Stimulated activated naive B cell treated with anti-CD40 and anti-IgM and Interleukin-4, amounts not matched to agents 10 μg/mL and 1 μg/mL and 100 μg/mL, for 72 hours (primary cell): ENCODE measurements around the gene SEPTIN1.

Experiments
- ATAC-seq, 2 donors: fragments of 150-1000 bp; cut with Tn5 transposase; replicated peaks; 2 replicates each; pipeline ENCODE4 v1.10.0; 2021; ENCODE audit warnings: moderate library complexity in 1 of 2
- DNase-seq: peaks from one replicate; pipeline ENCODE4 v3.0.0; 2021
- H3K27ac Mint-ChIP-seq: one replicate; pipeline ENCODE4 v1.8.0; 2022; ENCODE audit warnings: mild to moderate bottlenecking, mixed read lengths
- H3K27me3 Mint-ChIP-seq, 2 donors: one replicate each; pipeline ENCODE4 v1.8.0; 2022; ENCODE audit warnings: mixed read lengths in 2 of 2
- H3K36me3 Mint-ChIP-seq, 2 donors: one replicate each; pipeline ENCODE4 v1.8.0; 2022; ENCODE audit warnings: mixed read lengths in 2 of 2, mild to moderate bottlenecking in 1 of 2
- H3K4me1 Mint-ChIP-seq, 2 donors: one replicate each; pipeline ENCODE4 v1.8.0; 2022; ENCODE audit warnings: mixed read lengths in 2 of 2, mild to moderate bottlenecking in 1 of 2
- H3K4me3 Mint-ChIP-seq, 2 donors: one replicate each; pipeline ENCODE4 v1.8.0; 2022; ENCODE audit warnings: mild to moderate bottlenecking in 2 of 2, mixed read lengths in 2 of 2, moderate library complexity in 1 of 2
- H3K9me3 Mint-ChIP-seq, 2 donors: one replicate each; pipeline ENCODE4 v1.8.0; 2022; ENCODE audit warnings: mixed read lengths in 2 of 2, mild to moderate bottlenecking in 1 of 2

Gene SEPTIN1

DNA sequence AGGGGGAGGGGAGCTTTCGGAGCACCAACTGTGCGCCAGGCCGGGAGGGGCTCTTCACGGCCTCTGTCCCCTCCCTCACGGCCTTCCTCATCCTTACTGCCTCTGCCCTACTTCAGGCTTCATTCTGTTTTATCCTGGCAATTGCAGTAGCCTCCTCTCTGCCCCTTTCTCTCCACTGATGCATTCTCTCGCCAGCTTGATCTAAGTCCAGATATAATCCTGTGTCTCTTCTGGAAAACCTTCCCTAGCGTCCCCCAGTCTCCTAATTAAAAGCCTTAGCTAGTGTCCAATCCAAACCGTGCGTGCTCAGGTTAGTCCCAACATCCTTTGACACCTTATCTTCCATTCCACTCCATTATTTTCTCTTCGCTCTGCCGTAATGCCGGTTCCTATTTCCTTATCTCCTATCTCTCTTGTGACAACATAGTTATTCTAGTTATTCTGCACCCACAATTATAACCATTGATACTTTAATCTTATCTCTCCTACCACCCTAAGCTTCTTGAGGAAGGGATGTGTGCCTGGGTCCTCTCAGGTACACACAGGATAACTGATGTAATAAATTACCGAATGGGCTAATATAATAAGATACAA is 13.7 kb upstream of the SEPTIN1 start:
- DNase-seq, result no peak
- Mint-ChIP-seq H3K4me3 (peak overlapping the region; percentile 90 to 99), H3K4me1 (peaks cover 21 to 53% of the 10 kb centered on the region in 2 donors), H3K9me3 (no peaks in the 10 kb centered on the region), H3K36me3 (peaks cover 6 to 17% of the 10 kb centered on the region in 2 donors), H3K27me3 (no peaks in the 10 kb centered on the region), H3K27ac (peak overlapping the region; percentile 74)
- ATAC-seq, result no peak

DNA sequence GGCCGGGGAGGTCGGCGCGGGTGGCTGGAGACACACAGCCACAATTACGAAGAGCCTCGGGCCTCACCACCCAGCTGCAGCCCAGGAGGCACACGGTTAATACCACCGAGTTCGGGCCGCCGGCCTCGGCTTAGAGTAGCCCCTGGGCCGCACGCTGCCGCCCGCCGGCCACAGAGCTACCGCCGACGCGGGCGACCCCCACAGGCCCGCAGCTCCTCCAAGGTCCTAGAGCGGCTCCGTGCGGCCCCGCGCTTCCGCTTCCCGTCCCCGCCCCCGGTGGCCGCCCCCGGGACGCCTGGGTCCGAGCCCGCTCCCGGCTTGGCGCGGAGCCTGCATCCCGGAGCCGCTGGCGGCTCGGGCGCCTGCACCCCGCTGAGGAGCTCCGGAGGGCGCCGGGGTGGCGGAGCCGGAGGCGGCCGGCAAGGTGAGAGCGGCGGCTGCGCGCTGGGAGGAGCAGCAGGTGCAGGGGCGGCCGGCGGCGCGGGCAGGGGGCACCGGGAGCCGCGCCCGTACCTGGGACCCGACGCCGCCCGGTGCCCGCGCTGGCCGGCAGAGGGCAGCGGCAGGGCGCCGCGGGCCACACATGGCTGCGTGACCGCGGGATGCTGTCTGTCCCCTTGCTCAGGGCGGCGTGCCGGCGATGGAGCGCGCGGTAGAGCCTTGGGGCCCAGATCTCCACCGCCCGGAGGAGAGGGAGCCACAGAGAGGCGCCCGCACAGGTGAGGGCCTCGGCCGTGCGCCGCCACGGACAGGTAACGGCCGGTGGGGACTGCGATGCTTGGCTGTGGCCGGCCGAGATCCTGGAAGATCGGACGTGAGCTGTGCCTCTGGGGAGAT is 13.0 kb upstream of the SEPTIN1 start, which contains the start of gene ZNF48:
Gene ZNF48 (plus strand): TSS at position 266 of the 837 bp plus-strand sequence. CDS start 375 bp downstream, at position 641.
- Mint-ChIP-seq H3K27me3 (no peaks in the 10 kb centered on the region), H3K27ac (peak within 1 kb of the TSS; percentile 99), H3K36me3 (peaks cover 6 to 17% of the 10 kb centered on the region in 2 donors), H3K4me3 (peak within 1 kb of the TSS; percentile 90 to 99), H3K4me1 (peaks cover 21 to 46% of the 10 kb centered on the region in 2 donors), H3K9me3 (no peaks in the 10 kb centered on the region)
- DNase-seq, result peak; percentile 69
- ATAC-seq, result peak; percentile 83 to 87

DNA sequence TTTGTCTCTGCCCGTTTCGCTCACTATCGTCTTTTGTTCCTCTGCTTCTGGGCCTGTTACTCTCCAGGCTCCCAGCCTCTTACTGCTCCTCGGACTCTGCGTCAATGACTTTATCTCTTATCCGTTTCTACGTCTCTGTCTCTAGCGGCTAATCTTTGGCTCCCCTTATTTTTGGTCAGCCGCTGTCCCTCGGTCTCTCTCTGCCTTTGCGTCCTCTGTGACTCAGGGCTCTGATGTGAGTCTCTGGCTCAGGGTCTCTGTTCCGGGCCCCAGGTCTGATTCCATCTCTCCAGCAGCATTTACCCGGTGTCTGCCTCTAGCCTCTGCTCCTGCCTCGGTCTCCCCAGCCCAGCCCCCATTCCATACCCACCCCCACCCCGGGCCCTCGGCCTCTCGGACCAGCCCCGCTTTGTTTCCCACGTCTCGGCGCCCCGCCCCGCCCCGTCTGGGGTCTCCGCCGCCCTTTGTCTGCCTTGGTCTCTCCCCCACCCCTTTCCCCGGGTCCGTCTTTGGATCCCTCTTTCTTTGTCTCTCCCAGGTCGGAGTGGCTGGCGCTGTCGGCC is 12.3 kb upstream of the SEPTIN1 start:
- Mint-ChIP-seq H3K9me3 (no peaks in the 10 kb centered on the region), H3K27ac (peak overlapping the region; percentile 99), H3K27me3 (no peaks in the 10 kb centered on the region), H3K4me3 (peak overlapping the region; percentile 90 to 99), H3K36me3 (peaks cover 6 to 17% of the 10 kb centered on the region in 2 donors), H3K4me1 (peaks cover 18 to 39% of the 10 kb centered on the region in 2 donors)
- ATAC-seq (peak in 1 of 2 donors; percentile 1), DNase-seq (no peak)

DNA sequence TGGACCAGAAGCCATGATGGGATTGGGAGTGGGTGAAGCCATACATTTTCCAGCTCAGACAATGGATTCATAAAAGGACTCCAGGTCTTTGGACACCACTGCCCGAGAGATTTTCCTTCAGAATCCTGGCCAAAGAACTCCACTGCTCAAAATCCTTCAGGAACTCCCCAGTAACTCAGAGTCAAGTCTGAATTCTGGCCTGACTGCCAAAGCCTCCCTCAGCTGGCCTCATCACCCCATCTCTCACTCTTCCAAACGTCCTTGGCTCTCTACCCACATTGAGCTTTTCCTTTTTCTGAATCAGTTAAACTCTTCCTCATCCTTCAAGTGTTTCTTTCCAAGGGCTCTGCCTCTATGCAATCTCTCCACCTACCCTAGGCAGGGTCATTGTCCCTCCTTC is 1.2 kb upstream of the SEPTIN1 start:
- H3K27ac Mint-ChIP-seq, result peak overlapping the region; percentile 79
- DNase-seq, result no peak
- peaks cover 32 to 53% of the 10 kb centered on the region in 2 donors for H3K4me1 Mint-ChIP-seq
- ATAC-seq, result no peak
- peaks cover 19 to 21% of the 10 kb centered on the region in 2 donors for H3K36me3 Mint-ChIP-seq
- peak overlapping the region in 1 of 2 donors; percentile 90 for H3K4me3 Mint-ChIP-seq
- no peaks in the 10 kb centered on the region for H3K27me3 Mint-ChIP-seq
- H3K9me3 Mint-ChIP-seq, result peaks cover 0 to 2% of the 10 kb centered on the region in 2 donors

DNA sequence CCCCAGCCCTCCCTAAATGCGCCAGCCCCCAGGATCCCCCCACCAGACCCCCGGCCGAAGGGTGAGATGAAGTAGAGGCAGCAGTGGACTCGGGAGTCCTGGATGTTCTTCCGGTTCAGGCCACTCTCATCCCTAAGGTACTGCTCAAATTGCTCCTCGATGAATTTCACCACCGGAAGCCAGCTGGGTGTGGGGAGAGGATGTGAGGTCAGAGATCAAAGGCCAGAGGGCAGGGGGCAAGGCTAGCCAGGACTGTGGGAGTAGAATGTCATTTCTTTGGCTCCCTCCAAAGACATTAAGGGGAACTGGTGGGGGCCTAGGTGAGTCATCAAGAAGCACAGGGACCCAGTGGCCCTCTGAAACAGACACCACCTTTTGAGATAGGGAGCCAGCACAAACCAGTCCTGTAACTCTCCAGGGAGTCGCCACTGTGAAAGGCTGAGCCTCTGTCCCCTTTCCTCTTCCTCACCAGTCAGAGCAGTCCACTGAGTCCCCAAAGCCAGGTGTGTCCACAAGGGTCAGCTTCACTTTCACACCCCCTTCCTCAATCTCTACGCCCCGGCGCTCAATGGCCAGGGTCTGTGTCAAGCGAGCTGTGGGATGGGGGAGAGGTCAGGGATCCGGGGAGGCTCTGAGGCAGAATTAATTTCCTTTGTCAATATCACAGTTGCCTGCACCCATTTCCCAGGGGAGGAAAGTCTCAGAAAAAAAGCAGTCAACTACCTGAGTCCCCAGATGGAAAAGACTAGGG is 895 bp downstream of the SEPTIN1 start:
- Mint-ChIP-seq H3K27ac (peak overlapping the region; percentile 98), H3K36me3 (peaks cover 23 to 24% of the 10 kb centered on the region in 2 donors), H3K27me3 (no peaks in the 10 kb centered on the region), H3K4me1 (peaks cover 38 to 72% of the 10 kb centered on the region in 2 donors), H3K9me3 (peaks cover 0 to 2% of the 10 kb centered on the region in 2 donors), H3K4me3 (peak overlapping the region; percentile 86 to 90)
- DNase-seq (no peak), ATAC-seq (no peak)

DNA sequence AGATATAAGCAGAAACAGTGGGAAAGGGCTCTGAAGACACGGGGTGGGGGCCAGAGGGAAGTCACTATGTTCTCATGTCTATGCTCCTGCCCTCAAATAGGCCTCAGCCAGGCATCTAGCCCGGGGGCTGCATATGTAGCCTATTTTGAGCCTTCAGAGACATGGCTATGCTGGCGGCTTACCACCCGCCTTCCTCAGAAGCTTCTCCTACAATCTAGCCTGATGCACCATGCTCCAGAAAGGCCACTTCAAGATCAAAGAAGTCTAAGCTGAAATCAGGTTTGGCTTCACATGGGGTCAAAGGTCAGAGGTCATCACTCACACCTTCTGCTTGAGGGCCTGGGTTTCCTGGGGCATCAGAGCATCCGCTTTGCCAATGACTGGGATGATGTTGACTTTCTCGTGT is 1.6 kb downstream of the SEPTIN1 start:
- H3K36me3 Mint-ChIP-seq, result peaks cover 23 to 24% of the 10 kb centered on the region in 2 donors
- peaks cover 38 to 72% of the 10 kb centered on the region in 2 donors for H3K4me1 Mint-ChIP-seq
- DNase-seq (no peak), ATAC-seq (no peak)
- no peaks in the 10 kb centered on the region for H3K27me3 Mint-ChIP-seq
- H3K9me3 Mint-ChIP-seq, result peaks cover 0 to 2% of the 10 kb centered on the region in 2 donors
- H3K27ac Mint-ChIP-seq, result peak overlapping the region; percentile 51
- peak overlapping the region; percentile 86 to 90 for H3K4me3 Mint-ChIP-seq

DNA sequence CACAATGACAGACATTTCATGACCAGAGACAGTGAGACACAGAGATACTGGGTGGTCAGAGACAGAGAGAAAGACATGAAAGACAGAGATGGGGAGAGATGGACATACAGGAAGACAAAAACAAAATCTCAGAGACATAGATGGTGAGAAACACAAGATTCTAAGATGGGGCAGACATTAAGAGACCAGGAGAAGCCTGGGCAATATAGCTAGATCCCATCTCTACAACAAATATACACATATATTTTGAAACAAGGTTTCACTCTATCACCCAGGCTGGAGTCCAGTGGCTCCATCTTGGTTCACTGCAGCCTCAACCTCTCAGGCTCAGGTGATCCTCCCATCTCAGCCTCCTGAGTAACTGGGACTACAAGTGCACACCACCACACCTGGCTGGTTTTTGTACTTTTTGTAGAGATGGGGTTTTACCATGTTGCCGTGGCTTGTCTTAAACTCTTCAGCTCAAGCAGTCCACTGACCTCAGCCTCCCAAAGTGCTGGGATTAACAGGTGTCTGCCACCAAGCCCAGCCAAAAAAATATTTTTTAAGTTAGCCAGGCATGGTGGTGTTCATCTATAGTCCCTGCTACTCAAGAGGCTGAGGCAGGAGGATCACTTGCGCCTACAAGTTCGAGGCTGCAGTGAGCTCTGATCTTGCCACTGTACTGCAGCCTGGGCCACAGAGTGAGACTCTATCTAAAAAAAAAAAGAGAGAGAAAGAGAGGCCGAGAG is 2.1 kb downstream of the SEPTIN1 start:
- no peak for ATAC-seq
- Mint-ChIP-seq H3K4me3 (peak overlapping the region; percentile 97 to 100), H3K4me1 (peaks cover 38 to 72% of the 10 kb centered on the region in 2 donors), H3K9me3 (peaks cover 0 to 2% of the 10 kb centered on the region in 2 donors), H3K27ac (peak overlapping the region; percentile 100), H3K27me3 (no peaks in the 10 kb centered on the region), H3K36me3 (peaks cover 23 to 24% of the 10 kb centered on the region in 2 donors)
- no peak for DNase-seq

DNA sequence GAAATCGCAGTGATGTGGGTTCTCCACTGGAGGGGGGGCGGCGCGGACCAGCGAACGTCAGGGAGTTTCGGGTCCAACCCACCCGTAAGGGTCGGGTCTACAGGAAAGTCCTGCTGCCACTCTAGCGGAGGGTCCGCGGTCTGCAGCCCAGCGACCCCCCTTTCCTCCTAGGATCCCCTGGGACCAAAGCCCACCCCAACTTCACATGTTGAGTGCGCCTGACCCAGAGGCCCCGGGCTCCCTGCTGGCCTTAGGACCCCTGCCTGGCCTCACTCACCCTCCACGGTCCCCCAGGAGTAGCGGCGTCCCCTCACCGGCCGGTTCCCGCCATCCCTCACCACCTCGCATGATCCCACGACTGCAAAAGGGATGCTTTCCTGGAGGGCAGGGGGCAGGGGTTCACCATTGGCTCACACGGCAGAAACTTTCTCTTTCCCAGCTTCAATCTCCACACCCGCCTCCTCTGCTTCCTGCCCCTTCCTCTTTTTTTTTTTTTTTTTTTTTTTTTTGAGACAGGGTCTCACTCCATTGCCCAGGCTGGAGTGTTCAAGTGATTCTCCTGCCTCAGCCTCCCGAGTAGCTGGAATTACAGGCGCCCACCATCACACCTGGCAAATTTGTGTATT is 3.1 kb downstream of the SEPTIN1 start:
- Mint-ChIP-seq H3K27ac (peak overlapping the region; percentile 100), H3K36me3 (peaks cover 23 to 24% of the 10 kb centered on the region in 2 donors), H3K4me1 (peaks cover 38 to 72% of the 10 kb centered on the region in 2 donors), H3K4me3 (peak overlapping the region; percentile 97 to 100), H3K27me3 (no peaks in the 10 kb centered on the region), H3K9me3 (peaks cover 0 to 2% of the 10 kb centered on the region in 2 donors)
- DNase-seq (no peak), ATAC-seq (no peak)

DNA sequence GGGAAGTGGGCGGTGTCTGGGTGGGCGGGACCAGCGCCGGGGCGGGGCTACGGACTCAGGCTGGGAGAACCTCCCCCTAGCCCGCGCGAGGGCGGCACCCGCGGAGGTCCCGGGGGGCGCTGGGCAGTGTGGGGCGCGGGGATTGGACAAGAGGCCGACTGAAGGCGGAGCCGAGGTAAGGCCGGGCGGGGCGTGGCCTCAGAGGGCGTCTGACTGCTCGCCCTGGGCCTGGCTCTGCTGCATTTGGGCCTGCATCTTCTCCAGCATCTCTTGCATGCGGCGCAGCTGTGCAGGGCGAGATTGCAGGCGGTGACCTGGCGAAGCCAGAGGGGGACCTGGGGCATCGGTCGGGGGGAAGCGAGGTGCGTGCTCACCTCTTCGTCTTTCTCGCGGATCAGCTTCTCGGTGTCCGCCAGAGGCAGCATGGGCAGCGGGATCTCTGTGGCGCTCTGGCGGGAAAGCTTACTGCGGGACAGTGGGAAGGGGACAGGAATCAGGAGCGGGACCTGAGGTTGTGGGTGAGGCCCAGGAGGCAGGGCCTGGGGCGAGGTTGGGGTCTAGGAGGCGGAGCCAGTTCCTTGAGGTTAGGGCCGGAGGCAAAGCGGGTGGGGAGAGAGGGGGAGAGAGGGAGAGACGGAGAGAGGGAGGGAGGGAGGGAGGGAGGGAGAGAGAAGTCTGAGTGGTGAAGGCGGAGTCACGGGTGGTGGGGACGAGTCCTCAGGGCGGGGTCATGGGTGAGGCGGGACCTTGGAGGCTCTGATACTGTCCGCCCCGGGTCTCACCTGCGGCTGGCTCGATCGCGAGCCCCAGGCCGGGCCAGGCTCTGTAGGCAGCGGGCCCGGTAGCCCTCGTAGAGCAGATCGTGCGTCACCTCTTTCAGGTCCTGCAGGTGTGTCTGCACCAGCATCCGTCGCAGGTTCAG is 3.9 kb downstream of the SEPTIN1 start:
- peaks cover 23 to 24% of the 10 kb centered on the region in 2 donors for H3K36me3 Mint-ChIP-seq
- no peaks in the 10 kb centered on the region for H3K27me3 Mint-ChIP-seq
- ATAC-seq (peak; percentile 84 to 88), DNase-seq (peak; percentile 98)
- peaks cover 0 to 2% of the 10 kb centered on the region in 2 donors for H3K9me3 Mint-ChIP-seq
- peak overlapping the region; percentile 100 for H3K27ac Mint-ChIP-seq
- peaks cover 35 to 68% of the 10 kb centered on the region in 2 donors for H3K4me1 Mint-ChIP-seq
- peak overlapping the region; percentile 97 to 100 for H3K4me3 Mint-ChIP-seq

DNA sequence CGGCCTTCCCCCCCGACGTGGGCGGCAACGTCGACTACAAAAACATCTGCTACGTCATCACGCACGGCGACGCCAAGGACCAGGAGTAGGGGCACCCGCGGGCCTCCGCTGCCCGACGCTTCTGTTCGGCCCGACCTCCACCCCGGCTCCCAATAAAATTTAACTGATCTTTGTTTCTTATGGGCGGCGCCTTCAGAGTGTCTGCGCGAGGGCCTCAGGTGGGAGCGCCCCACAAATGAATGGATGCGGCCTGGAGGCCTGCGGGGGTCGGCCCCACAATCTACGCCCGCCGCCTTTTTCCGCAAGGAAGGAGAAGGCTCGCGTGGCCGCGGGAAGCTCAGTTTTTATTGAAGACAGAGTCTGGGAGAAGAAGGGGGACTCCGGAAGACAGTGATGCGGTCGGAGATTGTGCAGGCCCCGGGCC is 4.5 kb downstream of the SEPTIN1 start:
- Mint-ChIP-seq H3K36me3 (peaks cover 23 to 24% of the 10 kb centered on the region in 2 donors), H3K27me3 (no peaks in the 10 kb centered on the region), H3K27ac (peak overlapping the region; percentile 100), H3K4me3 (peak overlapping the region; percentile 97 to 100), H3K9me3 (peaks cover 0 to 2% of the 10 kb centered on the region in 2 donors), H3K4me1 (peaks cover 35 to 61% of the 10 kb centered on the region in 2 donors)
- ATAC-seq (peak; percentile 52 to 62), DNase-seq (peak; percentile 83)

DNA sequence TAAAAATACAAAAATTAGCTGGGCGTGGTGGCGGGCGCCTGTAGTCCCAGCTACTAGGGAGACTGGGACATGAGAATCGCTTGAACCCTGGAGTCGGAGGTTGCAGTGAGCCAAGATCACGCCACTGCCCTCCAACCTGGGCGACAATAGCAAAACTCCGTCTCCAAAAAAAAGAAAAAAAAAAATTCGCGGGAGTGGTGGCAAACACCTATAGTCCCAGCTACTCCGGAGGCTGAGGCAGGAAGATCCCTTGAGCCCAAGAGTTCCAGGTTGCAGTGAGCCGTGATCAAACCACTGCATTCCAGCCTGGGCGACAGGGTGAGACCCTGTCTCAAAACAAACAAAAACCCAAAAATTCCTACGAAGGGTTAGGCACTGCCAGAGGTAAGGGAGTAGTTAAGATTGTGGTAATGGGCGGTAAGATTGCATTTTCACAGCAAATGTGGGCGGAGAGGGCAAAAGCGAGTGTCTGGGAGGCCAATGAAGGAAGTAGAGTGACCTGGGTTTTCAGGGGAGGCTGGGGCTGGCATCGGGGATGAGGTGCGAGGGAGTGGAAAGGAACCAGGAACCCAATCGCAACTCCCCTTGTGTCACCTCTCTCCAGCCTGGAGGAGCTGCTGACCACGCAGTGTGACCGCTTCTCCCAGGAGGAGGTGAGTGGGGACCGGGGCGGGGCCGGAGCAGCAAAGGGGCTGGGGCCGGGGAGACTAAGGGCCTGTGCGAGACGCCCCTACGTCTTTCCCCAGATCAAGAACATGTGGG is 5.1 kb downstream of the SEPTIN1 start:
- ATAC-seq, result peak; percentile 2 to 12
- peak overlapping the region; percentile 100 for H3K27ac Mint-ChIP-seq
- no peaks in the 10 kb centered on the region for H3K27me3 Mint-ChIP-seq
- peaks cover 31 to 55% of the 10 kb centered on the region in 2 donors for H3K4me1 Mint-ChIP-seq
- H3K36me3 Mint-ChIP-seq, result peaks cover 20 to 23% of the 10 kb centered on the region in 2 donors
- no peak for DNase-seq
- peak overlapping the region; percentile 97 to 100 for H3K4me3 Mint-ChIP-seq
- H3K9me3 Mint-ChIP-seq, result peaks cover 0 to 2% of the 10 kb centered on the region in 2 donors
